Thymus (tissue), 11 donors: Measurements from ENCODE around the gene UPK3BL2. TPM values are rescaled to one million over a fixed set of nuclear protein-coding genes. Genes with fewer than 3 reads are reported as not detected.
"Not testable (repeated sequence)": the region's sequence is repeated elsewhere in the genome, so short reads cannot be mapped to it uniquely, and the experiment has no call there.

Experiments used
- DNase-seq, 9 donors: peaks; one replicate each; pipeline ENCODE4 v3.0.0-alpha.2; 2013; ENCODE audit warnings: low spot score in 9 of 9, low read depth in 6 of 9, missing footprints in 1 of 9
- H3K27ac ChIP-seq, 2 donors: one replicate each; pipeline ENCODE4 v1.5.1; 2013; ENCODE audit warnings: control low read depth in 1 of 2, low read depth in 1 of 2, low read length in 1 of 2, mild to moderate bottlenecking in 1 of 2, moderate library complexity in 1 of 2
- H3K27me3 ChIP-seq, 2 donors: one replicate each; pipeline ENCODE4 v1.5.1; 2013; ENCODE audit warnings: low read length in 1 of 2; ENCODE audit not compliant: control insufficient read depth in 2 of 2, insufficient read depth in 1 of 2
- H3K36me3 ChIP-seq, 2 donors: one replicate each; pipeline ENCODE4 v1.5.1; 2013; ENCODE audit warnings: low read length in 1 of 2, mild to moderate bottlenecking in 1 of 2, moderate library complexity in 1 of 2; ENCODE audit not compliant: control insufficient read depth in 2 of 2, insufficient read depth in 2 of 2
- H3K4me1 ChIP-seq, 2 donors: one replicate each; pipeline ENCODE4 v1.5.1; 2013; ENCODE audit warnings: low read length in 2 of 2; ENCODE audit not compliant: control insufficient read depth in 2 of 2, insufficient read depth in 2 of 2
- H3K4me3 ChIP-seq, 2 donors: one replicate each; pipeline ENCODE4 v1.5.1; 2013; ENCODE audit warnings: low read length in 2 of 2, control low read depth in 1 of 2, mild to moderate bottlenecking in 1 of 2
- H3K9me3 ChIP-seq, 2 donors: one replicate each; pipeline ENCODE4 v1.5.1; 2013; ENCODE audit warnings: low read length in 1 of 2, mild to moderate bottlenecking in 1 of 2; ENCODE audit not compliant: control insufficient read depth in 2 of 2, insufficient read depth in 1 of 2
- WGBS: extraction: QIAGEN DNeasy Blood & Tissue Kit; methylation state at CpG from one replicate; pipeline ENCODE4 v1.1.7; 2013; 5-methylcytosine and 5-hydroxymethylcytosine counted together
- polyA plus RNA-seq: library from polyadenylated mRNA; stranded (reverse); fragments of 200-250 nt; gene quantifications from one replicate; pipeline ENCODE4 v1.2.3, GENCODE V29; 2013
- total RNA-seq: library from RNA; stranded (reverse); fragments of 120-200 nt; gene quantifications from one replicate; pipeline ENCODE4 v1.2.4, GENCODE V29; 2013
- donor health status: healthy.

UPK3BL2 gene
- total and polyA plus RNA-seq, 2 donors = 2.8 to 28.2 TPM

GRCh38 chr7:102540604-102541003 is 2.9 kb downstream of the UPK3BL2 start:
- not testable (repeated sequence) for H3K9me3 ChIP-seq, DNase-seq, H3K4me1 ChIP-seq, H3K36me3 ChIP-seq, H3K27me3 ChIP-seq, H3K27ac ChIP-seq, H3K4me3 ChIP-seq
- WGBS = 95% methylated on average over 4 of the region's 6 CpGs

- not testable (repeated sequence) for H3K4me1 ChIP-seq, DNase-seq, H3K4me3 ChIP-seq, H3K36me3 ChIP-seq, H3K27me3 ChIP-seq, H3K9me3 ChIP-seq, H3K27ac ChIP-seq
- 56% methylated on average over 4 of the region's 8 CpGs for WGBS
Observed at GRCh38 chr7:102535062-102535615, 8.4 kb downstream of the UPK3BL2 start.

DNA sequence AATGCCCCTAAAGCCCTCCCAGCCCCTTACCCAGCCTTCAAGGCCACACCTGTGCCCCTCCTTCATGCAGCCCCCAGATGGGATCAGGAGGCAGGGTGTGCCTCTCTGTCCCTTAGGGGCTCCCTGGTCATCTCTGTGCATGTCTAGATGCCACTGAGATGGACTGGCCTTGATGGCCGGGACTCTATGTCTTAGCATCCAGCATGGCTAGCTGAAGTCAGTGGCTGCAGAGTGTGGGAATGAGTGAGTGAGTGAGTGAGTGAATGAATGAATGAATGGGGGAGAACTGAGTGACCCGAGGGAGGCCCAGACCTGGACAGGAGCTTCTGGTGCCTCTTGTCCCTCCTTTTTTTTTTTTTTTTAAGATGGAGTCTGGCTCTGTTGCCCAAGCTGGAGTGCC is 11.4 kb downstream of the UPK3BL2 start:
- DNase-seq, H3K27ac ChIP-seq: not testable (repeated sequence)
- over 99% methylated on average over 2 of the region's 2 CpGs for WGBS

DNA sequence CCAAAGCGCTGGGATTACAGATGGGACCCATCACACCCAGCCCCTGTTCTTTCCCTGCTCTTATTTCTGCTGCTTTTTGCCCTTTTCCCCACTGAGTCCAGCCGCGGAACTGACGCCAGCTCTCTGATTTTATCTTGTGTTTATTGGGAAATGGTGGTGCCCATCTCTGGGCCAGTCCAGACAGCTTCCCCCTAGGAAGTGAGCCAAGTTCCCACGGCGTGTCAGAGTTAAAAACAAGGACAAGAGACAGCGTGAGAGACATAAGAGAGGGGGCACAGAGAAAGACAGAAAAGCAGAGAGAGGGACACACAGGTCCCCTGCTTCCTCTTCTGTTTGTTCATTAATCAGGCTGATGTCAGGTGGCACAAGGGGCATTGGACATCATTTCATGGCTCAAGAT is 11.9 kb downstream of the UPK3BL2 start:
- WGBS = no CpG with 5 or more reads among the region's 7 CpGs
- not testable (repeated sequence) for H3K27ac ChIP-seq, H3K4me1 ChIP-seq

More for the DNA sequence above, 11.4 kb downstream of the UPK3BL2 start:
- not testable (repeated sequence) for H3K4me3 ChIP-seq, H3K4me1 ChIP-seq, H3K9me3 ChIP-seq, H3K36me3 ChIP-seq, H3K27me3 ChIP-seq

GRCh38 chr7:102527822-102528793 is 15.4 kb downstream of the UPK3BL2 start:
- H3K27ac ChIP-seq, H3K36me3 ChIP-seq, H3K9me3 ChIP-seq, H3K4me3 ChIP-seq, DNase-seq, H3K4me1 ChIP-seq, H3K27me3 ChIP-seq: not testable (repeated sequence)
- 100% methylated on average over 3 of the region's 13 CpGs for WGBS

More for the DNA sequence above, 11.9 kb downstream of the UPK3BL2 start:
- not testable (repeated sequence) for H3K9me3 ChIP-seq, H3K4me3 ChIP-seq, DNase-seq, H3K36me3 ChIP-seq, H3K27me3 ChIP-seq

DNA sequence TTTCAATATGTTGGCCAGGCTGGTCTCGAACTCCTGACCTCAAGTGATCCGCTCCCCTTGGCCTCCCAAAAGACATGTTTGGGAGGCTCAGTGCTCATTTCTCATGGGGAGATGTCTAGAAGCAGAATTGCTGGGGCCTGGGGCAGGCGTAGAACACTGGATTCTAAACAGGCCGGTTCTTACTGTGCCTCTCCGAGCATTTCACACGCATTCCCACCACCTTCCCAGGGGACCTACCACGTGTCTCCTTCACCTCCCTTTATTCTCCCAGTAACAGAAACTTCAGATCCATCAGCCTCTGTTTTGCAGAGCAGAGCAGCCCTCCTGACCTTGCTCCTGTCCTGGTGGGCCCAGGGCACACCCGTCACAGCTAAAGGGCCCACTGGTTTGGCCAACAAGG is 16.3 kb downstream of the UPK3BL2 start:
- not testable (repeated sequence) for DNase-seq, H3K4me3 ChIP-seq, H3K4me1 ChIP-seq, H3K27ac ChIP-seq, H3K27me3 ChIP-seq, H3K36me3 ChIP-seq, H3K9me3 ChIP-seq
- WGBS = 98% methylated on average over 1 of the region's 8 CpGs

DNA sequence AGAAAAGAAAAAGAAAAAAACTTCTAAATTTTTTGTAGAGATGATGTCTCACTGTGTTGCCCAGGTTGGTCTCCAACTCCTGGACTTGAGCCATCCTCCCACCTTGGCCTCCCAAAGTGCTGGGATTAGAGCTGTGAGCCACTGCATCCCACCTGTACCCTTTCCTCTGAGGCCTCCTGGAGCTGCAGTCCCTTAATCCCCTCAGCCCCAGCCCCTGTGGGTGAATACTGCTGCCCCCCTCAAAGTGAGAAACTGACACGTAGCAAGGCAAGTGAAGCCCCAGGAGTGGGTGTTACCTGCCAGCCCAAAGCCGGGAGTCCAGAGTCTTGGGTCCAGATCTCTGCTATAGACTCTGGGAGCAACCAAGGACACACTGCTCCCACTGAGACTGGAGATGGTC is 18.7 kb downstream of the UPK3BL2 start:
- 81% methylated on average over 1 of the region's 2 CpGs for WGBS
- H3K4me3 ChIP-seq, H3K27me3 ChIP-seq, H3K27ac ChIP-seq, H3K4me1 ChIP-seq, DNase-seq, H3K36me3 ChIP-seq, H3K9me3 ChIP-seq: not testable (repeated sequence)

DNA sequence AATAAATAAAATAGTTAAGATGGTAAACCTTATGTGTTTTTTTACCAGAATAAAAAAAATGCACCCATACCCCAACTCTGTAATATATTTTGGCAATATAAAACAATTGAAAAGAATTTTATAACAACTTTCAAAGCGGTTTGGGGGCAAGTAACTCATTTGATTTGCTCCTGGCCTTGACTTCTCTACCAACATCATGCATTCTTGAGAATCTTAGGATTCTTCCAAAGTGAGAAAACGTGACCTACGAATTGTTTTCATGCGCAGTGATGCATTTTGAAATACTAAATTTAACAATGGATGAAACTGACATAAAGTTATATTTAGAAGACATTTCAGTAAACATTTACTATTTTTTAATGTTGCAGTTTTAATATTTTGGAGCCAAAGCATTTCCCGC is 22.7 kb downstream of the UPK3BL2 start:
- not testable (repeated sequence) for H3K9me3 ChIP-seq, H3K27me3 ChIP-seq, H3K4me3 ChIP-seq, H3K4me1 ChIP-seq, H3K36me3 ChIP-seq, H3K27ac ChIP-seq, DNase-seq
- WGBS = 99% methylated on average over 4 of the region's 5 CpGs

- not testable (repeated sequence) for H3K27me3 ChIP-seq, H3K9me3 ChIP-seq, DNase-seq, H3K4me1 ChIP-seq, H3K4me3 ChIP-seq, H3K36me3 ChIP-seq, H3K27ac ChIP-seq
- WGBS = under 1% methylated on average over 13 of the region's 61 CpGs
Observed at GRCh38 chr7:102517550-102518147, 25.8 kb downstream of the UPK3BL2 start, which contains the start of gene RASA4B. Gene RASA4B (minus strand): TSS chr7:102517777. CDS start chr7:102517710, 67 bp downstream.
